ENCODE results near the gene TCF25. TPM values are rescaled to one million over a fixed set of nuclear protein-coding genes. Genes with fewer than 3 reads are reported as not detected.

The TCF25 gene
- total RNA-seq, 1 donor from 2014 or later: 201 TPM

DNA sequence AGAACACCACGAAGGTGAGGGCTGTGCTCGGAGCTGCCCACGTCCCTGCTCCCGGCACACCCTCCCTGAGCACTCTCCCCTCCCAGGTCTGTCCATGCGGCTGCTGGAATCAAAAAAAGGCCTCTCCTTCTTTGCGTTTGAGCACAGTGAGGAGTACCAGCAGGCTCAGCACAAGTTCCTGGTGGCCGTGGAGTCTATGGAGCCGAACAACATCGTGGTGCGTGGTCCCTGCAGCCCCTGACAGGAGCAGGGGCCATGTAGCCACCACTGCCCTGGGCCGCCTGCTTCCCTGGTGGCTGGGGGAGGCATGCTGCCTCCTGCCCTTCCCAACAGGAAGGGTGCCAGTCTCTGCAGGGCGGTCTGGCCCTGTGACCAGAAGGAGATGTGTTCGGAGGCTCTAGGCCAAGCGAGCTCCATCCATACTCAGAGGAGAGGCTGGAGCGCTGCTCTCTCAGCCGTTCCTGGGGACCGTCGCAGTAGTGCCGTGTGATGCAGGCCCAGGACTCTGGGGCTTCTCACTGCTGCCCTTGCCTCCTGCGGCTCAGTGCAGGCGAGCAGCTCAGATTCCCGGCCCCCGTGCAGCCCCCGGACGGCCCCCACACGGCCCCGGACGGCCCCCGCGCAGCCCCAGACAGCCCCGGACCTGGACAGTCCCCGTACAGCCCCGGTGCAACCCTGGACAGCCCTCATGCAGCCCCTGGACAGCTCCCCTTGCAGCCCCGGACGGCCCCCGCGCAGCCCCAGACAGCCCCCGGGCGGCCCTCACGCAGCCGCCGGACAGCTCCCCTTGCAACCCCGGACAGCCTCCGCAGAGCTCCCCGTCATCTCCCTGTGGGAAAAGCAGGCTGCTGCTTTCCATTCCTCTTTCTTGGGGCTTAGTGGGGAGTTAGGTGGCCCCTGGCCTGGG, 20.5 kb downstream of the TCF25 start:
- H3K27me3 Mint-ChIP-seq (ENCODE audit: insufficient read depth): no peaks in the 10 kb centered on the region
- no peak overlapping the region for H3K27ac Mint-ChIP-seq
- DNase-seq (ENCODE audit: low spot score): no peak
- intact Hi-C loops (cut with micrococcal nuclease): no loop called here
- peaks cover 8% of the 10 kb centered on the region for H3K4me1 Mint-ChIP-seq (ENCODE audit: low read depth)
- no peak overlapping the region for H3K4me3 Mint-ChIP-seq
- H3K9me3 Mint-ChIP-seq: no peaks in the 10 kb centered on the region
- H3K36me3 Mint-ChIP-seq (ENCODE audit: low read depth): peaks cover 32% of the 10 kb centered on the region

DNA sequence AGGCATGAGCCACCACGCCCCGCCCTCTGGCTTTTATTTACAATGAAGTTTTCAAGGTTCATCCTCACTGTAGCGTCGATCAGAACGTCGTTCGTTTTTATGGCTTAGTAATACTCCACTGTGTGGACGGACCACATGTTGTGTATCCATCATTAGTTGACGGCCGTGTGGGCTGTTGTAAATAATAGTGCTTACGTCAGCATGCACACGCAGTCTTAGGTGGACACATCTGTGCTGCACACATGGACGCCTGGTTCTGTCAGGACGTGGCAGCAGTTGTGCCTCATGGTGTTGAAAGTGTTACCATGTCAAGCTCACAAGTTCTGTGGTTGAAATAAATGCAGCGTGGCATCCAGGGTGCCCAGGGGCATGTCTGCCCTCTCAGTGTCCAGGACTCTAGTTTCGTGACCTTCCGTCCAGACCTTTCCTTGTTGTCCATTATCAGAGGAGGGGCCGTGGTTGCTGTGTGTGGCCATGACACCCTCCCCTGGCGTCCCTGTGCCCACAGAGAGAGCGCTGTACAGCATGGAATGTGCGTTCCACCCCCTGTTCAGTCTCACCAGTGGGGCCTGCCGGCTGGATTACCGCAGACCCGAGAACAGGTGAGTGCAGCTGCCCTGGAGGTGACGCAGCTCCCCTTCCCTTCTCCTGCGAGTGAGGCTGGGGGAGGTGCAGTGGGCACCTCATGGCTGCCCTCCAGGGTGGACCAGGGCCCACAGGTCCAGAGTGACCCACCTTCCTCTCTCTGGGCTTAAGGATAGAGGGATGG, 22.3 kb downstream of the TCF25 start:
- H3K27ac Mint-ChIP-seq: no peak overlapping the region

DNA sequence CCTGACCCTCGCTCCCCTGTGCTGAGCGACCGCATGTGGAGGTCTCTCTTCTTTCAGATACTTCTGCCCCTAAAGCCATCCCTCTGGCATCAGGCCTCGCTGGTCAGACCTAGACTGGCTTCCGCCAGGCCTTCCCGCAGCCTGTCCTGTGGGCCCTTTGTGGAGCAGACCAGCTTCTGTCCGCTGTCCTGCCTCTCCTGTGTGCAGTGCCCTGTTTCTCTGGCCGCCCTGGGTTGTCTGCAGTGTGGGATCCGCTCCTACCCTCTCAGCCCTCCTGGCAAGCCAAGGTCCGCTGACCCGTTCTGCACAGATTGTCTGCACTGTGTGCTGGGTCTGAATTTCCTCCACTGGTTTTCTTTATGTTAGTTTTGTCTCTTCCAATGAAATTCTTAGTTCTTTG, 23.8 kb downstream of the TCF25 start:
- no peaks in the 10 kb centered on the region for H3K27me3 Mint-ChIP-seq (ENCODE audit: insufficient read depth)
- no peaks in the 10 kb centered on the region for H3K9me3 Mint-ChIP-seq
- H3K4me1 Mint-ChIP-seq (ENCODE audit: low read depth): no peaks in the 10 kb centered on the region
- intact Hi-C loops (cut with micrococcal nuclease): no loop called here
- no peak overlapping the region for H3K27ac Mint-ChIP-seq
- no peak overlapping the region for H3K4me3 Mint-ChIP-seq
- DNase-seq (ENCODE audit: low spot score): no peak
- peaks cover 34% of the 10 kb centered on the region for H3K36me3 Mint-ChIP-seq (ENCODE audit: low read depth)

More for the DNA sequence above, 22.3 kb downstream of the TCF25 start:
- intact Hi-C loops (cut with micrococcal nuclease): no loop called here
- no peaks in the 10 kb centered on the region for H3K9me3 Mint-ChIP-seq
- peaks cover 40% of the 10 kb centered on the region for H3K36me3 Mint-ChIP-seq (ENCODE audit: low read depth)
- H3K27me3 Mint-ChIP-seq (ENCODE audit: insufficient read depth): no peaks in the 10 kb centered on the region
- H3K4me1 Mint-ChIP-seq (ENCODE audit: low read depth): no peaks in the 10 kb centered on the region
- DNase-seq (ENCODE audit: low spot score): no peak
- H3K4me3 Mint-ChIP-seq: no peak overlapping the region

DNA sequence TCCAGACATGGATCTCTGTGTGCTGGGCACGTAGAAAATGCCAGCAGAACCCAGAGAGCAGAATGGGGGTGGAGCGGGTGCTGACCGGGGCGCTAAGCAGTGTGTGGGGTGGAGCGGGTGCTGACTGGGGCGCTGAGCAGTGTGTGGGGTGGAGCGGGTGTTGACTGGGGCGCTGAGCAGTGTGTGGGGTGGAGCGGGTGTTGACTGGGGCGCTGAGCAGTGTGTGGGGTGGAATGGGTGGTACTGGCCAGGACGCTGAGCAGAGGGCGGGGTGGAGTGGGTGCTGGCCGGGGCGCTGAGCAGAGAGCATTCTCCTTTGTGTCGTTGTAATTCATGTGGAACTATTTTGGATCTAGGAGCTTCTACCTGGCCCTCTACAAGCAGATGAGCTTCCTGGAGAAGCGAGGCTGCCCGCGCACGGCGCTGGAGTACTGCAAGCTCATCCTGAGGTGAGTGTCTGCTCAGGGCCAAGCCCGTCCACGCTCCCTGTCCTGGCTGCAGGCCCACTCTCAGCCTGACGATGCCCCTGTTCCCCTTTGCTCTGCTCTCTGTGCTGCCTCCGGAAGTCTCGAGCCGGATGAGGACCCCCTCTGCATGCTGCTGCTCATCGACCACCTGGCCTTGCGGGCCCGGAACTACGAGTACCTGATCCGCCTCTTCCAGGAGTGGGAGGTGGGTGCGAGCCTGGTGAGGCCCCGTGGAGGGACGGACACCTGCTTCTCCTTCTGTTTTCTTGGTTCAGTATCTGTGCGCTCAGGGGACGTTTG, 25.0 kb downstream of the TCF25 start:
- Mint-ChIP-seq H3K36me3 (ENCODE audit: low read depth) (peaks cover 31% of the 10 kb centered on the region), H3K4me1 (ENCODE audit: low read depth) (no peaks in the 10 kb centered on the region), H3K27me3 (ENCODE audit: insufficient read depth) (no peaks in the 10 kb centered on the region), H3K9me3 (no peaks in the 10 kb centered on the region), H3K27ac (no peak overlapping the region), H3K4me3 (no peak overlapping the region)
- no peak for DNase-seq (ENCODE audit: low spot score)
- intact Hi-C loops (cut with micrococcal nuclease): no loop called here

DNA sequence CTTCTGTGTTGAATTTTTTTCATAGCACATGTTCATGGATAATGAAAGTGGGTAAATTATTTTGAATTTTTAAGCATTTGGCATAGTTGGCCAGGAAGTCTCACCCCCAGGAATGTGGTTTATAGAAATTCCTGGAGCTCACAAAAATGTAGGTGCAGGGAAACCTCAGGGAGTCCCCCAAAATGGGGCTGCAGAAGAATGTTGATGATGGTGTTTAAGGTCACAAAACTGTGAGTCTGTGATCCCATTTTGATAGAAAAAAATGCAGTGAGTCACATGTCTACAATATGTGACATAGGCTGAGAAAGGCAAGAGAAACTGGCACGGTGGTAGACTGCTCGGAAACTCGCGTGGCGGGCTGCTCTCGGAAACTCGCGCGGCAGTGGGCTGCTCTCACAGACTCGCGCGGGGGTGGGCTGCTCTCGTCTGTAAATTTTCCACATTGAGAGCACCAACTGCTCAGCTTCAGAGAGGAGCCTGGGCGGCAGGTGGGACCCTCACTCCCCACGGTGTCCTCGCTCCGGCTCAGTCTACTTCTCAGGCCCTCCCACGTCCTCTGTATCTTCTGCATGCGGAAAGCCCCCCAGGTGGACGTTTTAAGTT, 26.6 kb downstream of the TCF25 start:
- Mint-ChIP-seq H3K27me3 (ENCODE audit: insufficient read depth) (no peaks in the 10 kb centered on the region), H3K4me1 (ENCODE audit: low read depth) (no peaks in the 10 kb centered on the region), H3K4me3 (no peak overlapping the region), H3K36me3 (ENCODE audit: low read depth) (peaks cover 31% of the 10 kb centered on the region), H3K9me3 (no peaks in the 10 kb centered on the region), H3K27ac (no peak overlapping the region)
- intact Hi-C loops (cut with micrococcal nuclease): no loop called here
- no peak for DNase-seq (ENCODE audit: low spot score)

DNA sequence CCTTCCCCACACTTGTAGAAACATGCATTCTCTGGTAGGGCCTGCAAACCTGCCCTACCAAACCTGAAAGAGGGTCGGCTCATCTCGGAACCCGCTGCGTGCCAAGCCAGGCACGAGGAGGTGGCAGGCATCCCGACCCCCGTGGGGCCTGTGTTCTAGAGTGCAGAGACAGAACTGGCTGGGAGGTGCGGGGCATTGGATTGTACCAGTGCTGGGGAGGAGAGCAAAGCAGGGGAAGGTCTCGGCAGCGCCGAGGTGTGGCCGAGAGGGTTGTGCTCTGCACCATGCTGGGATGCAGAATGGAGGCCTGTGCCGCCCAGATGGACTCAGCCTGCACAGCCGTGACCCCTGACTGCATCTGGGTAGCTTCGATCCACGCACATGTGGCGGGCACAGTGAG, 27.5 kb downstream of the TCF25 start:
- Mint-ChIP-seq H3K27ac (no peak overlapping the region), H3K36me3 (ENCODE audit: low read depth) (peaks cover 34% of the 10 kb centered on the region), H3K9me3 (no peaks in the 10 kb centered on the region), H3K27me3 (ENCODE audit: insufficient read depth) (no peaks in the 10 kb centered on the region), H3K4me3 (no peak overlapping the region), H3K4me1 (ENCODE audit: low read depth) (no peaks in the 10 kb centered on the region)
- DNase-seq (ENCODE audit: low spot score): no peak
- intact Hi-C loops (cut with micrococcal nuclease): no loop called here

DNA sequence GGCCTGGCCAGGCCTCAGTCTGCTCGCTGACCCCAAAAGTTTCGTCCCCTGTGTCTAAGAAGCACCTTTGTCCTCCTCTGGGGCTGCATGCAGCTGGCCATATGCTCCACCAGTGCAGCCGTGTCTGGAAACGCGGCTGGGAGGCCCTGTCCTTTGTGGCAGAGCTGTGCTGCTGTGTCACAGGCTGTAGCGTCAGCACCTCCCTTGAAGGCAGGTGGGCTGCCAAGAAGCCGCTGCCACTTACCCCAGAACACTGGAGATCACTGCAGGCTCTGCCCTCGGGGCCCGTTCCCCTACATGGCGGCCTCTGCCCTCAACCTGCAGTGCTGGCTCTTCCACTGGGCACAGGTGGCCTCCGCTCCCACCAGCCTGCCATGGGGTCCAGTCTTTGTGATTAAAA, 29.6 kb downstream of the TCF25 start:
- intact Hi-C loops (cut with micrococcal nuclease): no loop called here
- Mint-ChIP-seq H3K36me3 (ENCODE audit: low read depth) (peaks cover 41% of the 10 kb centered on the region), H3K9me3 (no peaks in the 10 kb centered on the region), H3K4me3 (no peak overlapping the region), H3K27me3 (ENCODE audit: insufficient read depth) (no peaks in the 10 kb centered on the region), H3K27ac (no peak overlapping the region), H3K4me1 (ENCODE audit: low read depth) (no peaks in the 10 kb centered on the region)
- no peak for DNase-seq (ENCODE audit: low spot score)

DNA sequence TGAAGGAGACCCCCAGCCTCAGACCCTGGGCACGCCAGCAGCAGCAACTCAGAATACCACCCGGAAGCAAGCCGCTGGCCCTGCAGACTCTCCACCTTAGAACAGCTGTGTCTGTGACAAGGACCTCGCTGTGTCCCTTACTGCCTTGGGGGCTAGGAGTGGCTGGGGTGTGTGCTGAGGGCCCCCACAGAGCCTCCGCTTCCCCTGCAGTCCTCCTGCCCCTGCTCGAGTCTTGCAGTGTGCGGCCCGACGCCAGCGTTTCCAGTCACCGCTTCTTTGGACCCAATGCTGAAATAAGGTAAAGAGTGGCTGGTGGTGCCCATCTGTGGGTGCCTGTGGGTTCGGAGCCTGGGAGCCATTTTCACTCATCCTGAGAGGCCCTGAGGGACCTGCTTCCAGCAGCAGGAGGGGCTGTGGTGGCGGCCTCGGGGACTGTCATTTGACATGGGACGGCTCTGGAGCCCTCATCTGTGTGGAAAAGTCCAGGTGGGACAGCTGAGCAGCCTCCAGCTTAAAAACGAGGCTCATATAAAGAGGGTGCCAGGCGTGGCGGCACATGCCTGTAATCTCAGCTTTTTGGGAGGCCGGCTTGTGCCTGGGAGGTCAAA, 30.6 kb downstream of the TCF25 start:
- intact Hi-C loops (cut with micrococcal nuclease): no loop called here
- Mint-ChIP-seq H3K4me3 (no peak overlapping the region), H3K27me3 (ENCODE audit: insufficient read depth) (no peaks in the 10 kb centered on the region), H3K27ac (no peak overlapping the region), H3K36me3 (ENCODE audit: low read depth) (peaks cover 39% of the 10 kb centered on the region), H3K4me1 (ENCODE audit: low read depth) (no peaks in the 10 kb centered on the region), H3K9me3 (no peaks in the 10 kb centered on the region)
- DNase-seq (ENCODE audit: low spot score): no peak

DNA sequence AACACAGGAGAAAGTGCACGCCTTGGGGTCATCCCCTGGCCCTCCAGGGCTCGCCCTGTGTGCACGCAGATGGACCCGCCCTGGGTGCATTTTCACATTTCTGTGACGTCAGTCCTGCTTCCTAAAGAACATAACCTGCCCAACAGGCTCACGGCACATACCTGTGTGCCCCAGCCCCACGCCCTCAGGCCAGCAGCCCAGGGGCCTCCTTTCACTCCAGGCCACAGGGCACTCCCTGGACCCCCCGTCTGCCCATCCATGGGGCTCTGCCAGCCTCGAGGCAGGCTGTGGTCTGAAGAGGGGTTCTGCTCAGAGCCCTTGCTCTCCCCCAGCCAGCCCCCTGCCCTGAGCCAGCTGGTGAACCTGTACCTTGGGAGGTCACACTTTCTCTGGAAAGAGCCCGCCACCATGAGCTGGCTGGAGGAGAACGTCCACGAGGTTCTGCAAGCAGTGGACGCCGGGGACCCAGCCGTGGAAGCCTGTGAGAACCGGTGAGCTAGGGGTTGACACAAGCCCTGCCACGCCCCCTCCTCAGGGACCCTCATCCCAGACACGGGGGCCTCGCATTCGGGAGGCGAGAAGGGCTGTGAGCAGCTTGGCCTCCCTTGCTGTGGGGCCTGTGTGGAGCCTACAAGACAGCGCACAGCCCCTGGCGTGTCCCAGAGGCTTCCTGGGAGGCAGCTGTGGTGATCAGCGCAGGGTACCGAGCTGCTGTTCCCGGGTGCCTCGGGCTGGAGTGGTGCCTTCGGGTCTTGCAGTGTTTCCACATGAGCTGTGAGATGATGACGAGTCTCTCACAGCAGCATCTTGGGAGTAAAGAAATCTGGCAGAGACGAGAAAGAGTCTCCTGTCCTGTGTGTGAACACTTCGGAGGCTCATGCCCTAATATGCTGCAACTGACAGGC, 31.5 kb downstream of the TCF25 start:
- Mint-ChIP-seq H3K4me1 (ENCODE audit: low read depth) (no peaks in the 10 kb centered on the region), H3K36me3 (ENCODE audit: low read depth) (peaks cover 35% of the 10 kb centered on the region)

DNA sequence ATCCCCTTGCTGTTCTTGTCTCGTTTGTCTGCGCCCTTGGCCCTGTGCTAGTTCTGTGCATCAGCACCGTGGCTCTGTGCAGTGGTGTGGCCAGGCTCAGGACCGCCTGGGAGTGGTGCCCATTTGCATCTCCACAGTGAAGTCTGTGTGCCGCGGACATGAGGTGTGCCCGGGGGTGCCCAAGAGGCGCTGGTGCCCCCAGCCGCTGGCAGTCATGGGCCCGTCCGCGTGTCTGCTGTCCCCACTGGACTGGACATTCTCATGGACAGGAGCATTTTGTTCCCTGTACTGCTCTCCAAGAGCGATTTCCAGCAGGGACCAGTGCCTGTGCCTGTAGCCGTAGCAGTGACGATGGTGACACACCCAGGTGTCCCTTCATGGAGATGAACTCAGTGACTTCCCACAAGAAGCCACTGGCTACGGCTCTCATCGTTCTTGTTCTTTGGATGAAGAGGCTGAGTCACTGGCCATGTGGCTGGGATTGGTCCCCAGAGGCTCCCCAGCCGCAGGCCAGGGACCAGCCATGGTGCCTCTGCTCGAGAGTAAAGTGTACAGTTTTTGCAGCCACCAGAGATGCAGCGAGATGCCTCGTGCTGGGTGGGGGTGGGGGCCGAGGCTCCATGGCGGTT, 32.2 kb downstream of the TCF25 start:
- no peak for DNase-seq (ENCODE audit: low spot score)
- H3K27me3 Mint-ChIP-seq (ENCODE audit: insufficient read depth): no peaks in the 10 kb centered on the region
- no peaks in the 10 kb centered on the region for H3K9me3 Mint-ChIP-seq
- intact Hi-C loops (cut with micrococcal nuclease): no loop called here
- no peaks in the 10 kb centered on the region for H3K4me1 Mint-ChIP-seq (ENCODE audit: low read depth)
- H3K4me3 Mint-ChIP-seq: no peak overlapping the region
- peaks cover 34% of the 10 kb centered on the region for H3K36me3 Mint-ChIP-seq (ENCODE audit: low read depth)
- H3K27ac Mint-ChIP-seq: no peak overlapping the region

More for the DNA sequence above, 31.5 kb downstream of the TCF25 start:
- no peak for DNase-seq (ENCODE audit: low spot score)
- Mint-ChIP-seq H3K27ac (no peak overlapping the region), H3K9me3 (no peaks in the 10 kb centered on the region), H3K27me3 (ENCODE audit: insufficient read depth) (no peaks in the 10 kb centered on the region), H3K4me3 (no peak overlapping the region)
- intact Hi-C loops (cut with micrococcal nuclease): no loop called here
